ENCODE data around the gene RAD51B. TPM values are rescaled to one million over a fixed set of nuclear protein-coding genes. Genes with fewer than 3 reads are reported as not detected.

RAD51B gene
- total and polyA plus RNA-seq, 9 of the 15 experiments (the other 6 are each of a cell fraction or from before 2014, with no cell fraction given), result 8.5 to 17.3 (median 11.3) TPM

DNA sequence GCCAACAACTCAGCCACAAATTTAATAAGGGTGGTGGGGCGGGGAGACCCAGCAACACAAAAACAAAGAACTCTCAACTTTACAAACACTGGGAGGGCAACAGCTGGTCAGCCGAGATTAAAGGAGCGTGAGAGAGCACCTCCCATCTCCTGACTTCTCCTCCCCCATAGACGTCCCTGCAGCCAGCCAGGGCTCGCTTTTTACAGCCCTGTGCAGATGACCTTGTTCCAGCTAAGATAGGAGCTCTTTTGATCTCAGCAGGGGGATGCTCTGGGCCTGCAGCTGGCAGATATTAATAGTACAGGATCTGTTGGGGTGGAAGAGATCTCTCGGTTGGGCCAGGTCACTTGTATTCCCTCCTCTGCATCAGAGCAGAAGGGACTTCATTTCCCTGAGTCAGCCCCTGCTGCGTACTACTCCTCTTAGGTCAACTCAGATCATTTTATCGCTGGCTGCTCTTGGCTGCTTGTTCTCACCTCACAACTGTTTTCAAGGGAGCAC lies 475.8 kb downstream of the RAD51B start (continued):
- TF ChIP-seq BCLAF1 (IDR thresholded peaks at IDR 0.05; ENCODE audit: borderline replicate concordance in 1 of 2, control insufficient read depth in 1 of 2, low read depth in 2 of 2, low read length in 1 of 2) (no peak), SNRNP70 (optimal IDR thresholded peaks at IDR 0.05; ENCODE audit: low read depth, low read length) (no peak), SMARCA5 (IDR thresholded peaks at IDR 0.05) (no peak), ZNF280B (CRISPR knock-in tag; IDR thresholded peaks at IDR 0.05) (no peak), NR1H2 (CRISPR knock-in tag; IDR thresholded peaks at IDR 0.05) (no peak), ZFP91 (CRISPR knock-in tag; IDR thresholded peaks at IDR 0.05) (no peak), POLR3G (IDR thresholded peaks at IDR 0.05; ENCODE audit: extremely low read depth, insufficient read length, insufficient replicate concordance) (no peak), FOXK2 (conservative IDR thresholded peaks at IDR 0.05 in 1 of 2, IDR thresholded peaks at IDR 0.05 in 1 of 2; ENCODE audit: low read depth in 2 of 2) (peak; percentile 54 to 55; a peak in 1 of 4 replicates), RBM39 (optimal IDR thresholded peaks at IDR 0.05; ENCODE audit: low read depth, low read length) (no peak)
- TF ChIP-seq, protein P1, sequence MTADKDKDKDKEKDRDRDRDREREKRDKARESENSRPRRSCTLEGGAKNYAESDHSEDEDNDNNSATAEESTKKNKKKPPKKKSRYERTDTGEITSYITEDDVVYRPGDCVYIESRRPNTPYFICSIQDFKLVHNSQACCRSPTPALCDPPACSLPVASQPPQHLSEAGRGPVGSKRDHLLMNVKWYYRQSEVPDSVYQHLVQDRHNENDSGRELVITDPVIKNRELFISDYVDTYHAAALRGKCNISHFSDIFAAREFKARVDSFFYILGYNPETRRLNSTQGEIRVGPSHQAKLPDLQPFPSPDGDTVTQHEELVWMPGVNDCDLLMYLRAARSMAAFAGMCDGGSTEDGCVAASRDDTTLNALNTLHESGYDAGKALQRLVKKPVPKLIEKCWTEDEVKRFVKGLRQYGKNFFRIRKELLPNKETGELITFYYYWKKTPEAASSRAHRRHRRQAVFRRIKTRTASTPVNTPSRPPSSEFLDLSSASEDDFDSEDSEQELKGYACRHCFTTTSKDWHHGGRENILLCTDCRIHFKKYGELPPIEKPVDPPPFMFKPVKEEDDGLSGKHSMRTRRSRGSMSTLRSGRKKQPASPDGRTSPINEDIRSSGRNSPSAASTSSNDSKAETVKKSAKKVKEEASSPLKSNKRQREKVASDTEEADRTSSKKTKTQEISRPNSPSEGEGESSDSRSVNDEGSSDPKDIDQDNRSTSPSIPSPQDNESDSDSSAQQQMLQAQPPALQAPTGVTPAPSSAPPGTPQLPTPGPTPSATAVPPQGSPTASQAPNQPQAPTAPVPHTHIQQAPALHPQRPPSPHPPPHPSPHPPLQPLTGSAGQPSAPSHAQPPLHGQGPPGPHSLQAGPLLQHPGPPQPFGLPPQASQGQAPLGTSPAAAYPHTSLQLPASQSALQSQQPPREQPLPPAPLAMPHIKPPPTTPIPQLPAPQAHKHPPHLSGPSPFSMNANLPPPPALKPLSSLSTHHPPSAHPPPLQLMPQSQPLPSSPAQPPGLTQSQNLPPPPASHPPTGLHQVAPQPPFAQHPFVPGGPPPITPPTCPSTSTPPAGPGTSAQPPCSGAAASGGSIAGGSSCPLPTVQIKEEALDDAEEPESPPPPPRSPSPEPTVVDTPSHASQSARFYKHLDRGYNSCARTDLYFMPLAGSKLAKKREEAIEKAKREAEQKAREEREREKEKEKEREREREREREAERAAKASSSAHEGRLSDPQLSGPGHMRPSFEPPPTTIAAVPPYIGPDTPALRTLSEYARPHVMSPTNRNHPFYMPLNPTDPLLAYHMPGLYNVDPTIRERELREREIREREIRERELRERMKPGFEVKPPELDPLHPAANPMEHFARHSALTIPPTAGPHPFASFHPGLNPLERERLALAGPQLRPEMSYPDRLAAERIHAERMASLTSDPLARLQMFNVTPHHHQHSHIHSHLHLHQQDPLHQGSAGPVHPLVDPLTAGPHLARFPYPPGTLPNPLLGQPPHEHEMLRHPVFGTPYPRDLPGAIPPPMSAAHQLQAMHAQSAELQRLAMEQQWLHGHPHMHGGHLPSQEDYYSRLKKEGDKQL (CRISPR knock-in tag; IDR thresholded peaks at IDR 0.05; ENCODE audit: borderline replicate concordance), result no peak

All from K562 (cell line).